Neutrophil (primary cell): ENCODE data around the gene ADAMTSL5.

Source experiments
- H3K27ac ChIP-seq: fragments of 200-600 bp; sonication (generic); 2 replicates; pipeline ENCODE4 v1.5.1; 2016; ENCODE audit warnings: mild to moderate bottlenecking, moderate library complexity
- H3K27me3 ChIP-seq: fragments of 200-600 bp; sonication (generic); 2 replicates; pipeline ENCODE4 v1.6.0; 2016; ENCODE audit warnings: mild to moderate bottlenecking
- H3K36me3 ChIP-seq: fragments of 200-600 bp; sonication (generic); 2 replicates; pipeline ENCODE4 v1.5.1; 2017
- H3K4me1 ChIP-seq, 2 experiments: fragments of 200-600 bp in 1 of 2; sonication (generic) in 1 of 2; 1 replicate in 1 of 2; 2 replicates in 1 of 2; pipeline versions ENCODE4 v1.5.1 to v1.6.1; 2013 to 2016; ENCODE audit warnings: low read depth in 1 of 2, low read length in 1 of 2, mild to moderate bottlenecking in 1 of 2, moderate library complexity in 1 of 2; ENCODE audit not compliant: control insufficient read depth in 1 of 2, insufficient read depth in 1 of 2
- H3K4me3 ChIP-seq, 2 experiments: fragments of 200-600 bp in 1 of 2; sonication (generic) in 1 of 2; 1 replicate in 1 of 2; 2 replicates in 1 of 2; pipeline ENCODE4 v1.5.1; 2013 to 2016; ENCODE audit warnings: low read depth in 1 of 2, low read length in 1 of 2, mild to moderate bottlenecking in 1 of 2, moderate library complexity in 1 of 2
- H3K9me3 ChIP-seq: fragments of 200-600 bp; sonication (generic); 2 replicates; pipeline ENCODE4 v1.5.1; 2016
- CTCF ChIP-seq: fragments of 200-600 bp; sonication (generic); IDR thresholded peaks from 2 replicates; pipeline ENCODE4 v1.5.1; 2016; ENCODE audit warnings: antibody characterized with exemption

The ADAMTSL5 gene

GRCh38 chr19:1459479-1459878 lies 53.3 kb downstream of the ADAMTSL5 start:
- Histone ChIP-seq H3K9me3 (no peaks in the 10 kb centered on the region), H3K27me3 (peaks cover 67% of the 10 kb centered on the region), H3K4me3 (no peak overlapping the region), H3K36me3 (peaks cover 19% of the 10 kb centered on the region), H3K27ac (no peak overlapping the region), H3K4me1 (peaks cover 4 to 7% of the 10 kb centered on the region in 2 experiments)
- no peak for TF ChIP-seq CTCF

DNA sequence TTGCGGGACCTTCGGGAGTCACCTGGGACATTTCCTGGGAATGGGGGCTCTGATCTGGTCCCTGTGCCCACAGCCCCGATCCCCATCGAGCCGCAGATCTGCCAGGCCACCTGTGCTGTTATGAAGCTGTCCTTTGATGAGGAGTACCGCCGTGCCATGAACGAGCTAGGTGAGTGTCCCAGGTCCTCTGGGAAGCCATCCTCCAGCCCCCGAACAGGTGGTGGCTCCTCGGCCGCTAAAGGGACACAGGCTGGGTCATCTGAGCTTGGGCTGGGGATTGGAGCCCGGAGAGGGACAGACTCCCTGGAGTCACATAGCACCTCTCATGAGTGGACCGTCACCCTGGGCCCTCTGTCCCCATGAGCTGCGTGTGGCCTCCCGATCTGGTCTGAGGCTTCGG lies 54.9 kb downstream of the ADAMTSL5 start:
- Histone ChIP-seq H3K27ac (no peak overlapping the region), H3K36me3 (peaks cover 19% of the 10 kb centered on the region), H3K27me3 (peaks cover 74% of the 10 kb centered on the region), H3K4me3 (no peak overlapping the region), H3K4me1 (peaks cover 4 to 7% of the 10 kb centered on the region in 2 experiments), H3K9me3 (no peaks in the 10 kb centered on the region)
- TF ChIP-seq CTCF: no peak

GRCh38 chr19:1457031-1457739 lies 55.6 kb downstream of the ADAMTSL5 start:
- Histone ChIP-seq H3K27me3 (peaks cover 81% of the 10 kb centered on the region), H3K4me3 (no peak overlapping the region), H3K27ac (no peak overlapping the region), H3K9me3 (no peaks in the 10 kb centered on the region), H3K4me1 (peaks cover 4 to 7% of the 10 kb centered on the region in 2 experiments), H3K36me3 (peaks cover 19% of the 10 kb centered on the region)
- no peak for TF ChIP-seq CTCF

DNA sequence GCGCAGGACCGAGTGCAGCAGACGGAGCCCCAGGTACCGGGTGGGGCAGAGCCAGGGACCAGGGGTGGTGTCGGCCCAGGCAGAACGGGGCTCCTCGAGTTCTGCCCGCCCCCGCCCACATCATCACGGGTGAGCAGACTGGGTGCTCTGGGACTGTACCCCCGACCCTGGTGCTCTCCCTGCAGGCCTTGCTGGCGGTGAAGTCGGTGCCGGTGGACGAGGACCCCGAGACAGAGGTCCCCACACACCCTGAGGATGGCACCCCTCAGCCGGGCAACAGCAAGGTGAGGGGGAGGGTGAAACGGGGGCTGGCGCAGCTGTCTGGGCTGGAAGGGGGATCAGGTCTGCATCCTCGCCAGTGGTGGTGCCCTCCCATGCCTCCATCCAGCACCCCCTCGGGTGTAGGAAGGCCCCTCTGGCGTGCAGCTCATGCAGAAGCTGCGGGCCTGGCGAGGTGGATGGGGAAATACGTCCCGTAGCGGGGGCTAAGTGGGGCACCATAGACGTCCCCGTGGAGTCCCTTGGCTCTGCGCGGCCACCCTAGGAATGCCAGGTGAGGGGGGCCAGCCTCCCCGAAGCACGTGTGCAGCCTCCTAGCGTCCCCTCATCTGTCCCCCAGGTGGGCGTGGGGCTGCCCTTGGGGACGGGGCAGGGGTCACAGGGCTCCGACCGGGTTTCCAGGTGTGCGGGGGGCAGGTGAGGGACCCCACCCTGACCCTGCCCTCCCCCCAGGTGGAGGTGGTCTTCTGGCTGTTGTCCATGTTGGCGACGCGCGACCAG lies 56.5 kb downstream of the ADAMTSL5 start:
- Histone ChIP-seq H3K27ac (no peak overlapping the region), H3K36me3 (peaks cover 18% of the 10 kb centered on the region), H3K4me3 (no peak overlapping the region), H3K4me1 (peaks cover 4 to 7% of the 10 kb centered on the region in 2 experiments), H3K9me3 (no peaks in the 10 kb centered on the region), H3K27me3 (peaks cover 85% of the 10 kb centered on the region)
- TF ChIP-seq CTCF: no peak

- Histone ChIP-seq H3K4me1 (peaks cover 4 to 7% of the 10 kb centered on the region in 2 experiments), H3K36me3 (peaks cover 10% of the 10 kb centered on the region), H3K9me3 (no peaks in the 10 kb centered on the region), H3K27ac (no peak overlapping the region), H3K27me3 (peaks cover 93% of the 10 kb centered on the region), H3K4me3 (no peak overlapping the region)
- no peak for TF ChIP-seq CTCF
These were observed 57.3 kb downstream of the ADAMTSL5 start for GRCh38 chr19:1455336-1456120.
